Kidney capillary endothelial cell (primary cell): ENCODE data around the gene TMEM229B.

ENCODE experiments used
- DNase-seq: peaks from one replicate; pipeline ENCODE4 v3.0.0-alpha.2; 2018; ENCODE audit warnings: low spot score

TMEM229B gene

DNA sequence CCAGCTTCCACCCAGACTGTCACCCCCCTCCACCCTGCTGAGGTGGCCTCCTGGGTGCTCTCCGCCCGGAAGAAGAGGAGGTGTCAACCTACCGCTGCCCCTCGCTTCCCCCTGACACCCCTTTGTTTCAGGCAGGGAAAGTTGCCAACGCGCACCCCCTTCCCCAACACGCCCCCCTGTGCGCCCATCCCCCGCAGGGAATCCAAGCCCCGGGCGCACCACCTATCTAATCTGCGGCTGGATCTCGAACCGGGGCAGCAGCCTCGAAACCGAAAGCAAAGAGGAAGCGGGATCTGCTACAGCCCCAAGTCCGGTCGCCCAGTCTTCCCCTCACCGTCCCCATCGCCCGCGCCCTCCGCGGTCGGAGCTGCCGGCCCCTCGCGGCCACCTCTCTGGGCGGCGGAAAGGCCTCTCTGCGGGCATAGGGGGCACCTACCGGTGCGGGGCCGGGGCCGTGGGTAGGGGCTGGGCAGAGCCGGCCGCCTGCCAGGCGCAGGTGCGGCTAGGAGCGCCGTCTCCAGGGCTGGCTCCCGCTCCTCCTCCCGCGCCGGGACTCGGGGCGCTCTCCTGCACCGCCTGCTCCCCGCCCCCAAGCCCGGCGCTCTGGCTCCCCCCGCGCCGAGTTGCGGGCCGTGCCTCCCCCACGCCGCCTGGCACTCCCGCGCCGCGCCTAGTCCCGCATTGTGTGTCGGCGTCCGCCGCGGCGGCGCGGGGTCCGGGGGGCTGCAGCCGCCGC lies 26.3 kb upstream of the TMEM229B start:
- no peak for DNase-seq

DNA sequence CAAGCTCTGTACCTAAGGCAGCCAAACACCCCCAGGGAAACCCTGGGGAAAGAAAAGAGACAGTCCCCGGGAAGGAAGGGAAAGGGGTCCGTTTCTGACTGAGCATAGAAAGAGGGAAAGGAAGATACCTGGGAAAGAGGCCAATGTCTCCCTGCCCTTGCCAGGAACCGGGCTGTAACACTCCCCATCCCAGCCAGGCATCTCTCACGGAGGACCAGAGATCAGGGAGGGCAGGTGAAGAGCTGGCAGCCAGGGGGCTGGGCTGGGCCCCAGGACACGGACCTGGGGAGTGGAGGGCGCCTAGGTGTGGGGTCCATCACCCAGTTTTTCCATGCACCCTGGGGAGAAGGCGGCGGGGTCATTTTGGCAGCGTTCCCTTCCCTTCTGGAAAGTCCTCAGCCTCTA lies 25.7 kb upstream of the TMEM229B start:
- no peak for DNase-seq

DNA sequence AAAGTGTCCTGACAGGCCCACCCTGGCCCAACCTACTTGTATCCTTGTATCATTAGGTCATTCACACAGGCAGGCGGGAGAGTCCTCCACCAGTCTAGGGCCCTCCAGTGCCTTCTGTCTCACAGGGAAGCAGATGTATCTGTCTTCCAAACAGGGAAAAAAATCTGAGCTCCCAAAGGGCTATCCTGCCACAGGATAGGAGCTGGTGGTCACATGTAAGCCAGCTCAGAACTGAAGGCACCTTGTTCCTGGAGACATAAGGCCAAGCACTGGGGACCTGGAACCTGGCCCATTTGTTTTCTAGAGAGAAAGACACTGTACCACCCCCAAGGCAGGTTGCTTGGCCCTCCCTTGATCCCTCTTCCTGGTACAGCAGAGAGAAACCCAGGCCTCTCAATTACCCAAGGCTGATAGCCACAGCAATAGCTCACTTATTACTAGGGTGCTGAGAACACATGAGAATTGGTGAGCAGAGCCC lies 25.1 kb upstream of the TMEM229B start:
- DNase-seq: no peak

DNA sequence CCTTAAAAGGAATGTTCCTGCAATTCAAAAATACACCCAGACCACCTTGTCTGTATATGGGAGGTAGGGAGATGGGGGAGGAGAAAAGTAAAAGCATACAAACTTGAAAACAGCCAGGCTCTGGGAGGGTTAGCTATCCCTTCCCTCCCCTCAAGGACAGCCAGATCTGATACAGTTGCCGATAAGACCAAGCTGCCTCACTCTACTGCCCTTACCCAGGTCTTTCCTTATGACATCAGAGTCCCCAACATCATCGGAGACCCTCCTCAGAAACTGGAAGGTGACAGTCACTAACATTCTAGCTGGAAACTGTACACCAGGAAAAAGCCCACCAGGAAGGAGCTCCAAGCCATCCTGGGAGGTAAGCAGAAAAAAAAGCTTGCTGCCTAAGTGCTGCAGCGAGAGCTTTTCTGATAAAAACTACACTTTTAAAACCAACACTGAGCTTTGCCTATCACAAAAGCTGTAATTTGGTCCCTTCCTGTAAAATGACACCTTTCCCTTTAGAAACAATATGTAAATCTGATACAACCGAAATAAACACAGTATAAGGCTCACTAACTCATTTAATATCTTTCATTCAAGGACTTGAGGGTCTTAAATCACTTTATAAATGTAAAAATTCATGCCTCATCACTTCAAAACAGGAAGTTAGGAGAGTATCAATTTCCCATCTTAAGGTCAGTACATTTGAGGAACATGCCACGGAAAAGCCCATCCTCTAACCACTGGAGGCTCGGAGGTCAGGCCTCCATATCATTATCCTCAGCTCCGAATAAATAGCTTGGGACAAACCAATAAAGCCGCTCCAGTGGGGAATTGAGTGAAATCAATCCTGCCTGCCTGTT lies 24.2 kb upstream of the TMEM229B start:
- no peak for DNase-seq

DNA sequence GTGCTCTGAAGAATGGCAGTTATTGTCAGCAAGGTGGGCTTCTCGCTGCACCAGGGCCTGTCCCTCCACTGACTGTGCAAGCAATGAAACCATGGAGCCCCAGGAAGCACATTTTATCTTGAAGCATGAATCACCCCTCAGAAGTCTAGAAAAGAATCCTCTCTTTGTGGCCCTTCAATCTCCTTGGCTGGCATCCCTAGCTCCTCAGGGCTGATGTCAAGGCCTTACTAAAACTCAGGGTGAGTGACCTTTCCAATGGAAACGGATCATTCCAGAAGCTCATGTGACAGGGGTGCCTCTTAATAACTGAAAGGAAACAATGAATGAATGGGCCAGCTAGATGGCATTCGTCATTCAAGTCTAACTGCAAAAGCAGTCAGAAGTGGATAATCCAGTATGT lies 22.3 kb upstream of the TMEM229B start:
- no peak for DNase-seq

DNA sequence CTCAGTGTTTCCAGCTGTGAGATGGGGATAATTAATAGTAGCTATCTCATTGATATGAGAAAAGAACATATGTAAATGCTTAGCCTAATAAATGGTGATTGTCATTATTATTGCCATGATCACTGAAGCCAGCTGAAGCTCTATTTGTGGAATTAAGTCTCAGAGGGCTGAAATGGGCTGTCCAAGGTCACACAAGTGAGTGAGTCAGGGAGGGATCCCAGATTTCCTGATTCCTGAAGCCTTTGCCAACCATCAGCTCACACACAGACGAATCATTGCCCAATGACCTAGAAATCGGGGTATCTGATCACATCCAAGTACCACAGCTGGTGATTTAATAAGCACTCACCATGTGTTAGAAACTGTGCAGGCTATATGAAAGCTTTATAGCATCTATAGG lies 21.6 kb upstream of the TMEM229B start:
- DNase-seq: no peak

DNA sequence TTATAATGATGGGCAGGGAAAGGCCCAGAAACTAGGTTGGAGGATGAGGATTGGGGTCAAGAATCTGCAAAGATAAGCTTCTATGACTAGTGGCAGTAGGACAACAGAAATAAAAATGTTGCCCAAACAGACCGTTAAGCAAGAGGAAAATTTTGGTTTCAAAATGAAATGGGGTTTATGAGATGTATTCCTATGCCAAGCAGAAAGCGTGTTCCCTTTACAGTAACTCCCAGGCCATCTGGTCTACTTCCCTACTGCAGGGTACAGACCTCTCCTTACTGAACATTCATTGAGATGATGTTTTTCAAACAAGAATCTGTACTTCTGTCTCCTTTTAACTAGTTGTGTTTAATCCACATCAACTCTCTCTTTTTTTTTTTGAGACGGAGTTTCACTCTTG lies 20.4 kb upstream of the TMEM229B start:
- no peak for DNase-seq

DNA sequence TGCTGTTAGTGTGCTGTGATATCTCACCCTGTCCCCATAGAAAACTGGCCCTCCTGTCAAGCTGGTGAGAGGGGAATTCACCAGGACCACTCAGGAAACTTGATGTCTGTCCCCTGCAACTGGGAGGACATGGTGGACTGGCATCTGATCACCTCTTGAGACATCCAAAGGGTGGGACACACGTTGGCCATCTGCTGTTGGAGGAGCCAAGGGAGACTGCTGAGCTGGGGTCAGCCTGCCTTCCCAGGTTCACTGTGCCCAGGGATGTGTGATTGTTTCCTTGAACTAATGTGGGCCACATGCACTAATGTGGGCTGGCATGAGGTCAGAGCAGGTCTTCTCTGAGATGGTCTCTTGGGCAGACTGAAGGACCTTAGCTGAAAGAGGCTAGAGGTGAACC lies 16.7 kb upstream of the TMEM229B start:
- DNase-seq: no peak

DNA sequence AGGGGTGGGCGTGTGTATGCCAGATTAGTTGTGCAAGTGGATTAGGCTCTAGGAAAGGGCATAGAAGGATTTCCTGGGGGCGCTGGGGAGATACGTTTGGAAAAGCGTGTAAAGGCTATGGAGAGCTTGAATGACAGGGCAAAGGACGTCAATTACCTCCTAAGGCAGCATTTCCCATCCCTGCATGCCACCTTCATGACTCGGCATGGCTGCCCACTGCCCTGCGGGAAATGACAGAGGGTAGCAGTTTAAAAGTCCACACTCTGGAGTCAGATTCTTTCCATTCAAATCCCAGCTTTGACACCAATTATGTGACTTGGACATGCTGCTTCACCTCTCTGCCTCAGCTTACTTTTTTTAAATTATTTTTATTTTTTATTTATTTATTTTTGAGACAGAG lies 14.8 kb upstream of the TMEM229B start:
- no peak for DNase-seq

DNA sequence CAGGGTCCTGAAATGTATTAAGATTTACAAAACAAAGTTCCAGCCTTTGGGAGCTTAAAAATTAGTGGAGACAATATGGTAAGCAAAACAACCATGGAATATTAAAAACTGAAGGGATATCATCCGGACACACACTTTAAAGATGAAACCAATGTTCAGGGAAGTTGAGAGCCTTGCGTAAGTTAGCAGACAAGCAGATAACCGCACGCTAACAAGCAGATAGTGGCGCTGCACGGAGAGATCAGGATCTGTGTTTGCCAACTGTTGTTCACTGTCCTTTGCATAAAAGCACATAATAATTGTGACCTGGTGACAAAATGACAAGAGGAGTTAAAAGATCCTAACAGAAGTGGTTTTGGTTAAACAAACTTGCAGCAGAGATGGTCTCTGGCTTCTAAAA lies 14.3 kb upstream of the TMEM229B start:
- no peak for DNase-seq

DNA sequence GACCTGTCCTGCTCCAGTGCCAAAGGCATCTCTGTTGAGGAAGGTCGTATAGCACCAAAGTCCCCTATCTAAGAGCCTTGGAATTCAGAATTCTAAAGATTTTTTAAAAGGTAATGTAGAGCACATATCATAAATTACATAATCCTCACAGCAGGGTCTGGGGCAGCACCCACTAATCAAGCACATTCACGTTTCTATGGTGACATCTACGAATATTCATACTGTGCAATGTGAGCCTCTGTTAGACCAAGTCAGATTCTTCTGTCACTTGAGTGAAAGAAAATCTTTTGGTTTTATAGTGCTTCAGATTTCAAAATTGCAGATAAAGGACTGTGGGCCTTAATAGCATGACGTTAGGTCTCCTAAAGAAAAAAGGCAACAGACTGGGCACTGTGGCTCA lies 13.1 kb upstream of the TMEM229B start:
- DNase-seq: no peak

DNA sequence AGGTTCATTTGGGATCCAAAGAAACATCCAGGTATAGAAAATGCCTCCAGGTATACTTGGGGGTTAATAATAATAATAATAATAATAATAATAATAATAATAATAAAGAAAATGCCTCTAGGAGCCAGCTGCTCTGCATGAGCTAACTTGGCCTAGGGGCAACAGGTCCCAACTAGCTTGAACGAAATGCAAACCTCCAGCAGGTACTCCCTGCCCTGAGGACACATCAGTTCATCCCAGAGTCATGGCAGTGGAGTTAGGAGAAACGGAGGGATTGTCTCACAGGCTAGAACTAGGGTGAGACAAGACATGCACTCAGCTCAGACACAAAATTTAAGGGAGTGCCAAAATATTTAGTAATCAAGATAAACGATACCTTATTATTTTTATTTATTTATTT lies 12.5 kb upstream of the TMEM229B start:
- DNase-seq: no peak

DNA sequence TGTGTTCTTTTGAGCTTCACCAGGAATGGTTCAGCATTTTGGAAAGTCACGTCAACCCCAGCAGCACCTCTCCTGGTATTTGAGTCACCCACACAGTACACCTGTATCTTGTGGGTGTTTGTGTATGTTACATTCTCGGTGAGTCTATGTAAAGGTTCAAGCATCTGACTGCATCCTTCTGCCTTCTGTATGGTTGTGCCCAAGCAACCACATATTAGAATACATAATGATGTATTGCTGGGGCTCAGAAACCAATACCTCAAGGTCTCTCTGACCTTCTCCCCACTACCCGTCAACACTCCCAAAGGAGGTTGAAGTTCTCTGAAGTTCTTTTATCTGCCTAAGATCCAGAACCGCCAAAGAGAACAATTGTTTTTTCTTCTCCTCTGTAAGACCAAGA lies 9.2 kb upstream of the TMEM229B start:
- DNase-seq: no peak

DNA sequence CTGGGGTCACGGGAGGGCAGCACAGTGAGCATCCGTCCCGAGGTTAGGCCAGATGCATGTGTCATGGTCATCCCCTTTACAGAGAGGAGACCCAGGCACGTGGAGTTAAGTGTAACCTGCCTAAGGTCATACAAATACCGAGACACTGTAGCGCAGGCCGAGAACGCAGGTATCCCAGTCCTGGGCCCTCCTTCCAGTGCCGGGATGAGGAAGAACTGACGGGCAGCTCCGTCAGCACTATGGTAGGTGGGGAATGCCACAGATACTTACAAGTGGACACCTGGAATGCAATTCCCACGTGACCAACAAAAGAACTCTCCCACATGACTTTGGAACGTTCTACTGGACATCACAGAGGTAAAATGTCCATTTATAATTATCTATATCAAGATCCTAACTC lies 8.7 kb upstream of the TMEM229B start:
- no peak for DNase-seq

DNA sequence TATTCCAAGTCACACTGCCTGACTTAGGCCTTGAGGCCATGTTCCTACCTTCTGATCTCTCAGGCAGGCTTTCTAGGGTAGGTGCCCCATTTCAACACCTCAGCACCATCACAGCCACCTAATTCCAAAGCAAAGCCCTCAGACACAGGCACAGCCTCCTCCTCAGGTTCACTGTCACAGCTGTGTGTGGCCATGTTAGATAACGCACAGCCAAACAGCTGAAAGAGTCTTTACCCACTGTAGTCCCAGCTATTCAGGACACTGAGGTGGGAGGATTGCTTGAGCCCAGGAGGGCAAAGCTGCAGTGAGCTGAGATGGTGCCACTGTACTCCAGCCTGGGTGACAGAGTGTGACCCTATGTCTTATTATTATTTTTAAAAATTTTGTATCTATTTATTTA lies 7.3 kb upstream of the TMEM229B start:
- no peak for DNase-seq

DNA sequence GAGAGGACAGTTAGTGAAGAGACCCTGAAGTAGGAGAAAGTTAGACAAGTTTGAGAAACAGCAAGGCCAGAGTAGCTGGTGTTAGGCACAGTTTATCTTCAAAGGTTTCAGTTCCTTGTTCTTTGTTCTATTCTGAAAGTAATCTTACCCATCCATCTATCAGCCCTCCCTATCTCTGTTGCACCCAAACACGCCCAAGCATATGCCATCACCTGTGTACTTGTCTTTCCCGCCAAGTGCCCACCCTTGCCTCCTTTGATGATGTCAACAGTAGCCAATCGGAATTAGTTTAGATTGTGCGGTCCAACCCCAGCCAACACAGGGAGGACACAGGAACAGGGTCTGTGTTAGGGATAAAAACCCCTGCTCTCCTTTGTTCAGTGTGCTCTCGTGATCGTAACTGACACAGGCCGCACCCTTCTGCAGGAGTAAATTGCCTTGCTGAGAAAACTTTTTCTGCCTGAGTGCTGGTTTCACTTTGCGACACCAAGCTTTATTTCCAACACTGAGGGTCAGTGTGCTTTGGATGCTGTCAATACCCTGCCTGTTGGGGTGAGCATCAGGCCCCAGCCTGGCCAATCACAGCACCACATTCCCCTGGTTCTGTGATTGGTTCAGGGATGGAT lies 4.7 kb upstream of the TMEM229B start:
- DNase-seq: no peak

DNA sequence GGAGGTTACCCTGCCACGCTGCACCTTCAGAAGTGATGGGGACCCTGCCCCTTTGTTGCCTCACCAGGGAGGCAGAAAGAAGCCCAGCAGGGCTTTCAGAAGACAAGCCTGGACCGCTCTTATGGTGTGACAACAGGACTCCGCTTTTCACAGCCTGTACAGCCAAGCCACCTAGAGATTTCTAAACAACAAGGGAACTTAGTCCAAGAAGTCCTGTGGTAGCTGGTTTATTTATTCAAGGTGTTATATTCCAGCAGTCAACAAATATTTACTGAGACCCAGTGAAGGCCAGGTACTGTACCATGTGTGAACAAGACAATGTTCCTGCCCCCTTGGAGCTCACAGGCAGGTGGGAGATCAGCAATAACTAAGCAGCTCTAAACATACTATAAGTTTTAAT lies 4.0 kb upstream of the TMEM229B start:
- DNase-seq: no peak

DNA sequence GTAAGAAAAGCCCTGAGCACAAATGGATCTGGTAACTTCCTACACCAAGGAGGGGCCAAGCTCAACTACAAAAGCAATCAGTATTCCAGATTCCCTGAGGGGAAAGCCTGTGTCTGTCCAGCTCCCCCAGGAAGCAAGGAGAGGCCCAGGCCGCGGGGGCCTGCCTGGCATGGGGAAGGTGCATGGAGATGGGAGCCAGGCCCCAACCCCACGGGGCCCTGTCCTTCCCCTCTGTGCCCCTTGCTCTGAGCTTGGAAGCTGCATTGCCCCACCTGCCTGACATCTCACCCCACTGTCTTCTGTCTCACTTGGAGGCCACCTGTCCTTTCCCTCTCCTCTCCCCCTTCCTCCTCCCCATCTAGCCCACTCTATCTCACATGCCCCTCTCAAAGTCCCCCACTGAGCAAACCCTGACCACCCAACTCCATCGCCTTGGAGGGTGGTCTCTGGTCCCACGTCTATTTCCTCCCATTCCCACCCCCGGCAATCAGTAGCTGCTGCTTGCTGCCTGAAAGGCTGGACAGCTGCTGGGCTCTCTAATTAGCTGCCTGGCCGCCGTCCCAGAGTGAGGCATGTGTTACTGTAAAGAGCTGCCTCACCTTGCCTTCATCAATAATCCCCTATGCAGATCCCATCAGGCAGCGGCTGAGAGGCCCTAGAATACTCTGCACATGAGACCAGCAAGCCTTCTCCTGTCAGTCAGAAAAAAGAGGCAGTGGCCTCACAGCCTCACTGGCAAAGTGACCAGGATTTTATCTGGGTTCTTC lies 3.4 kb upstream of the TMEM229B start:
- DNase-seq: no peak

DNA sequence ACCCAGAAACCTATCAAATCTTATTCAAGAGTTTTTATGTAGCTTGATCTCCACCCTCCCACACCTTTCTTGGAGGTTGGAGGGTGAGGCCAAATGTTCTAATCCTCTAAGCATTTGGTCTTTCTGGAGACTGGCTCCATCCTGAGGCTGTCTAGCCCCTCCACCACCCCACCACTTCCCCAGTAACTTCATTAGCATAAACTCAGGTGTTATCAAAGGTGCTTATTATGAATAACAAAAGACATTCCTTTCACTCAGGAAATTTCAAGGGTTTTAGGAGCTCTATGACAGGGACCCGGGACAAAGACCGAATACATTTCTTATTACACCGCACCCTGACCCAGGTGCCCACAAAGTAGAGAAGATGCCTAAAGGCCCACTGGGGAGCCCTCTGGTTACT lies 2.8 kb upstream of the TMEM229B start:
- no peak for DNase-seq

DNA sequence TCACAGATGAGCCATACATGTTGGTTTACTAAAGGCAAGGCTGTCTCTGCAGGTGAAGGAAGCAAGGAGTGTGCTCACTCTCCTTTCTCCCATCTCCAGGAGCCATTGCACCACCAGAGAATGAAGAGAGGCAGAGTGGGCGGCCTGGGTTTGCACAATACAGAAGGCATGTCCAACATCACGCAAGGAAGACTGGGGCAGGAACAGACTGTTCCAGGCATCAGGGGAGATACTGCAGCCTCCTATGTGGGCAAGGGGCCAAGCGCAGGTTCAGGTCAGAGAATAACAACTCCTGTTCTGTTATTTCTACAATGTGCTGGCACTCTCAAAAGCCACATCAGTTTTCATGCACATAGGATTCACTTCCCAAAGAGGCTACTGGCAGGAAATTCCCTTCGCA lies 1.7 kb upstream of the TMEM229B start:
- DNase-seq: no peak

DNA sequence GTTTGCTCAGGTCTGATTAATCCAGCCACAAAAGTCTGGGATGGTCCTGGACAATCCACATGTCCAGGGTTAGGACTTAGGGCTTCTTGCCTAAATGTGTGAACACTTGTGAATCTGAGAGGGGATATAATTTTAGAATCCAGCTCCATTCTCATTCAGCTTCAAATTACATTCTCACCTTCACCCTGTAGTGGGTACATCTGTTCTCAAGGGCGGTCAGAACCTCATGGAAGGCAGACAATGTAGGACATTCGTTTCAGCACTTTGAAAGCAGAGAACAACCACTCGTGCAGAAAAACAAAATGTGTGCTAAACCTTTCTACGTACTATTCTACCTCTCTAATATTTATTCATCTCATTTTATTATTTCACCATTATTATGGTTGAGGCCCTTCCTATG lies 1.2 kb downstream of the TMEM229B start:
- DNase-seq: no peak

DNA sequence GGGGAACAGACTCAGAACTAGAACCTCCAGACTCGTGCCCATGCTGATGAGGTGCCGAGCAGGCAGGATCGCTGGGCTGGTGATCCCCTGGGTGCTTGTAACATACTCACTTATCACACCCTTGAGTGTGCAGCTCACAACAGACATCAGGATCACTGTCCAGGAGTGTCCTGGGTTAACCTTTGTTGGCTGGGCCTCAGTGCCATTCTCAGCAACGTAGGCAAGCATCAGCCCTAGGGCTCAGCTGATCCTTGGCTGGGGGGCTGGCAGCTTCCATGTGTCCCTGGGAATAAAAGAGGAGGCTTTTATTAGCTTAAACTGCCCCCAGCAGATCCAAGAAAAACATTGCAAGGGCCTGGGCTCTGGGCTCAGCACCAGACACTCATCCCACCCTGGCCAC lies 1.6 kb downstream of the TMEM229B start:
- no peak for DNase-seq
